TTC549 (cell line): ENCODE measurements around the gene ZNF556.

Experiments
- FAIRE-seq: peaks from 2 replicates; lab custom pipeline; 2012; peaks lifted over from hg19 to GRCh38; lab: Jason Lieb, UNC

ZNF556 gene

DNA sequence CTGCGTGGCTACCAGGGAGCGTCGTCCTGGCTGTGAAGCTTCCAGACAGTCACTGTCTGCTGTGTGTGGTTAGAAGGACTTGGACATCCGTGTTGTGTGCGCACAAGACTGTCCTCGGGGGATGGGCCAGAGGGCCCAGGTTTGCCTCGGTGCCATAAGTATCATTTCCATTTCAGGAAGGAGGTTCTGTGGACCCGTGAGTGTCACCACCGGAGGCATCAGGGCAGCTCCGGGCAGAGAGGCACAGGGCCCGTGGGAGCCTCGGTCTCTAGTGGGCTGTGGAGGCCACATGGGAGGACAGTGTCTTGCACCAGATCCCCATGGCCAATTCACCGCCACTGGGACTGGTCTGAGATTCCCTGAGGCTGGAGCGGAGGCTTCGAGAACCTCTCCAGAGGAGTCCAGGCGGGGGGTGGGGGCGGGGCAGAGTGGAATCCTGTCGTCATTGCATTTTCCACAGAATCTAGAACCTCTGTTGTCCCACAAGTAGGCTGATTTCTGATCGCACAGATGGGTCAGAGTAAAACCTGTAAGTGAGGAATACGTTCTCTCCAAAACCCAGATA lies 39.6 kb downstream of the ZNF556 start:
- FAIRE-seq, result no peak

DNA sequence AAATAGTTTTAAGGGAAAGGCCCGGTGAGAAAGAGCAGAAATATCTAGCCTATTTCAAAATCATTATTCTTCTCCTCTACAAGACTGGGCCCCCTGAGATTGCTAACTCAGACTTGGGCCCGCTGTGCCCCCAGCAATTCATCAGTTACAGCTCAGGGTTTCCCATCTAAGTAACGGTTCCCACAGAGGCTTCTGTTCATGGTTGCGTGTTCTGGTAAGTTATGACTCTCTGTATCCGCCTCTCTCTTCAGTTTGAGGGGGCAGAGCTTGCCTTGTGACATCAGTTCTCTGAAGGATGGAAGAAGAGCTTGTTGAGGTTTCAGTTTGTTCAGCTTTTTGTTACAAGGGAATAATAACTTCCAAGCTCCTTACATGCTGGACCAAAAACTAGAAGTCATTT lies 45.2 kb downstream of the ZNF556 start:
- FAIRE-seq, result no peak

DNA sequence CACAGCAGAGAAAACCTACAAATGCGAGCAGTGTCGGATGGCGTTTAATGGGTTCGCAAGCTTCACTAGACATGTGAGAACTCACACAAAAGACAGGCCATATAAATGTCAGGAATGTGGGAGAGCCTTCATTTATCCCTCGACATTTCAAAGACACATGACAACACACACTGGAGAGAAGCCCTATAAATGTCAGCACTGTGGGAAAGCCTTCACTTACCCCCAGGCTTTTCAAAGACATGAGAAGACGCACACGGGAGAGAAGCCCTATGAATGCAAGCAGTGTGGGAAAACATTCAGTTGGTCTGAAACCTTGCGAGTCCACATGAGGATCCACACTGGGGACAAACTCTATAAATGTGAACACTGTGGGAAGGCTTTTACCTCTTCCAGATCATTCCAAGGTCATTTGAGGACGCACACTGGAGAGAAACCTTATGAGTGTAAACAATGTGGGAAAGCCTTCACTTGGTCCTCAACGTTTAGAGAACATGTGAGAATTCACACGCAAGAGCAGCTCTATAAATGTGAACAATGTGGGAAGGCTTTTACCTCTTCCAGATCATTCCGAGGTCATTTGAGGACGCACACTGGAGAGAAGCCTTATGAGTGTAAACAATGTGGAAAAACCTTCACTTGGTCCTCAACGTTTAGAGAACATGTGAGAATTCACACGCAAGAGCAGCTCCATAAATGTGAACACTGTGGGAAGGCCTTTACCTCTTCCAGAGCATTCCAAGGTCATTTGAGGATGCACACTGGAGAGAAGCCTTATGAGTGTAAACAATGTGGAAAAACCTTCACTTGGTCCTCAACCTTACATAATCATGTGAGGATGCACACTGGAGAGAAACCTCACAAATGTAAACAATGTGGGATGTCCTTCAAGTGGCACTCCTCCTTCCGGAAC lies 50.4 kb downstream of the ZNF556 start:
- FAIRE-seq, result no peak

DNA sequence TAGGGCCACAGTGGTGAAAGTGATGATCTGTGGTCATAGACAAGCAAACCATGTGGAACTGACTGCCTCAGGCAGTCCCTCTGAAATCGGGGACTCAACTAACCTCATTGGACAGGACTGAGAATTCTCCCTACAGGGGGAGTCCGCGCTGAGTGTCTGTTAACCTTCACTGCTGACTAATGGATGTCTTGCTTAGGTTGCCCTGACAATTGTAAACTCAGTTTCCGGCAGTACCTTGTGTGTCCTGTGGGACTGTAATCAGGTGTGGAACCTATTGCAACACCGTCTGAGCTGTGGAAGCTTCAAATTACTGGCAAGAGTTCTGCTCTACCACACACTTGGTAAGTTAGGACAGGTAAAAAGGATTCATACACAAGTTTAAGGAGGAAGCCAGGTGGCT lies 55.9 kb downstream of the ZNF556 start:
- FAIRE-seq, result no peak

DNA sequence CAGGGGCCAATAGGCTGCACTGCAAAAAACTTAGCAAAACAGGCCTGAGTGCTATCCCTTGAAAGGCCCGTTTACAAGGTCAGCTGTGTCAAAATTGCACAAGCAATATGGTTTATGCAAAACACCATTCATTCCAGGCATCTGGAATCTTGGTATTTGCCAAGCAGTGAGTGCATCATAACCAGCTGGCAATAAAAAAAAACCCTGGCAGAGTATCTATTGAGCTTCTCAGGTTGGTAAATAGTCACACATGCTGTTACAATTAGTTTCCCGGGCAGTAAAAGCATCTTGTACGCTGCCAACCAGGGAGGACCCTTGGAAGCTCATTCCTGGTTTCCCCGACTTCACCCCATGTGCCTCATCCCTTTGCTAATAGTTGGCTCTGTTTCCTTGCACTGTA lies 56.4 kb downstream of the ZNF556 start:
- no peak for FAIRE-seq

DNA sequence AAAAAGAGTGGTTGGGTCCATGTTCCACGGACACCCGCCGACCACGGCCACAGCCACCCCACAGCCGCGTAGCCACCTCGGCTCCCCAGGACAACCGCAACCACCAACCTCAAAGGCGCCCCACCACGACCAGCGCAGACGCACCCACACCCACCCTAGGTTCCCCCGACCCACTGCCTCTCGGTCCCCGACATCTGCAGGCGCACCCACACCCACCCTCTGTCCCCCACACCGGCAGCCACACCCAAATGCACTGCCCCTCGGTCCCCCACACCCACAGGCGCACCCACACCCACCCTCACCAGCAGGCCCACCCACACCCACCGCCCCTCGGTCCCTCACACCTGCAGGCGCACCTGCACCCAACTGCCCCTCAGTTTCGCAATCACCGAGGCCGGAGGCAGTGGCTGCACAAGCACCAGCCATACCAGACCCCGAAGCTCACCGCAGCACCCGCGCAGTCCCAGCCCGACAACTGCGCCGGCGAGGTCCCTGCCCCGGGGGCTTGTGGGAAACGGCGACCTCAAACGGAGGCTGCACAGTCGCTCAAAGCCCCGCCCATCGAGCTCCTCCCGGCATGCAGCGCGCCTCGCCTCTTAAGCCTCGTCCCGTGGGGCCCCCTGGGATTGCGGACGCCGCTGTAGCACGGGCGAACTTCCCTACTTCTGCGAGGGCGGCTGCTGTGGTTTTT lies 59.4 kb downstream of the ZNF556 start:
- FAIRE-seq, result no peak

DNA sequence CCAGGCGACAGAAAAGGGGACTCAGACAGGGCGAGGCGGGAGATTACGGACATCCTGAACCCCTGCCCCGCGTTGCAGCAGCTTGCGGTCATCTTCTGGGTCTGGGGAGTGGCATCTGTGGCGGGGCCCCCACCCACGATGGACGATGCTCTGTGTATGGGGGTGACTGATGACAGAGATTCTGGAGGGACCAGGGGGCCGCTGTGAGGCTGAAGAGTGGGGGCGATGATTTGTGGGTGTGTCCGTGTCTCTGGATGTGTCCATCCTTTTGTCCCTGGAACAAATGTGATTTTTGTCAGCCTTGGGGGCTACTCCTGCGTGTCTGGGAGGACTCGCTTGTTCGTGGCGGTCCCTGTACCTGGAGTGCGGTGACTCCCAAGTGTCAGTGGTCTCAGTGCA lies 59.9 kb downstream of the ZNF556 start:
- FAIRE-seq, result no peak
